GM18505 (cell line): ENCODE measurements around the gene TUBA3E.
"Not testable (repeated sequence)": the region's sequence is repeated elsewhere in the genome, so short reads cannot be mapped to it uniquely, and the experiment has no call there.

Experiments used
- ATAC-seq: cut with Tn5 transposase; IDR thresholded peaks from one replicate; pipeline ENCODE4 v1.9.1; 2021; ENCODE audit not compliant: unreplicated experiment
- POLR2A ChIP-seq: IDR thresholded peaks from 4 replicates; pipeline ENCODE4 v1.6.1; 2011; ENCODE audit warnings: borderline replicate concordance; ENCODE audit not compliant: insufficient read depth, insufficient read length; ENCODE audit errors: extremely low read depth

TUBA3E gene

GRCh38 chr2:130181325-130181879 lies 16.8 kb downstream of the TUBA3E start, which contains the start of gene SMPD4:
Gene SMPD4, minus strand, starts transcription at chr2:130181602. Its CDS starts 5,010 bp downstream, at chr2:130176592.
- peak; percentile 60 for ATAC-seq
- peak; percentile 52 for TF ChIP-seq POLR2A

DNA sequence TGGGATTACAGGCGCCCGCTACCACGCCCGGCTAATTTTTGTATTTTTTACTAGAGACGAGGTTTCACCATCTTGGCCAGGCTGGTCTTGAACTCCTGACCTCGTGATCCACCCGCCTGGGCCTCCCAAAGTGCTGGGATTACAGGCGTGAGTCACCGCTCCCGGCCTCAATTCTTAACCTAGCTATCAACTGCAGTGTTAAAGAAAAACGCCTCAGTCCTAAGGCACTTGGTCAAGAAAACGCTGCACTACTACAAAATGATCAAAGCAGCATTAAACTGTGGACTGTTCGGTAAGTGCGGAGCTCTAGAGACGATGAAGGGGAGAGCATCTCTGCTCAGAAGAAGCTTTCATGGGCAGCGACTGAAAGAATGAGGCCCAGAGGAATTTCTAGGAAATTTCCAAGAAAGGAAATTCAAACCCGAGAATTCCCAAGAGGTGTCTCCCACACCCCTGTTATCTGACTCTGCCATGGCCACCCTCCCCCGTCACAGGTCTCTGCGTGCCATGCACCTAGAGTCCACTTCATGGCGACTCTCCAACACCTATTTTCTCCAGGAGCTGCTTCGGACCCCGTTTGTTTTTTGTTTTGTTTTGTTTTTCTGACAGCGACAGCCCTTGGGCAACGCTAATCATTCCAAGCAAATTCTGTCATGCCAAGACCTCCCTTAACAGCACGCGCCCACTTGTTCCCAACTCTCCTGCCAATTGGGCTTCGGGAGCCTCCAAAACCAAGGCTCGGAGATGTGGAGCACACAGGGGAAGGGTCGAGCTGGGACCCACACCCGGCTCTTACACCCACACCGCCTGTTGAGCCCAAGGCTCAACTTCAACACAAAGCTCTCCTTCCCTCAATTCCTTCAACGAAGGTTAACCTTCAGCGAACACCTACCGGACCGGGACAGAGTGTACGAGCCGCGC lies 17.6 kb downstream of the TUBA3E start:
- ATAC-seq = not testable (repeated sequence)

DNA sequence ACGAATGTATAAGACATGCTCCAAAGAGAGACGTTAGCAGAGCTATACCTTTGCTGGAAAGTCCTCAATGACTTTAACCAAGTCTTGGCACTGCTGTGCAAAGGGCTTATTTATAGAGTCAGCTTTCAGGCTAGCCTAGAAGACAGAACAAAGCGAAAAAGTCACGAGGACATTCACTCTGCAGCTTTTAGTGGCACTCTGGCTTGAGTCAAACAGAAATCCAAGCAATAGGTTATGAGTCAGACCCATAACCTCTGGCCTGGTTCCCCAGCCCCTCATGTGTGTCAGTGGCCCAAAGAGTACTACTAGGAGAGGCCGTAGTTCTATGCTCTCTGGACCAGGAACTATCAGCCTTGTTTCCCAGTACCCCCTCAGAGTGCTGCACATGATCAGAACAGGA lies 23.4 kb downstream of the TUBA3E start:
- peak; percentile 60 for ATAC-seq

GRCh38 chr2:130169896-130170295 lies 28.3 kb downstream of the TUBA3E start:
- no peak for TF ChIP-seq POLR2A
- no peak for ATAC-seq

DNA sequence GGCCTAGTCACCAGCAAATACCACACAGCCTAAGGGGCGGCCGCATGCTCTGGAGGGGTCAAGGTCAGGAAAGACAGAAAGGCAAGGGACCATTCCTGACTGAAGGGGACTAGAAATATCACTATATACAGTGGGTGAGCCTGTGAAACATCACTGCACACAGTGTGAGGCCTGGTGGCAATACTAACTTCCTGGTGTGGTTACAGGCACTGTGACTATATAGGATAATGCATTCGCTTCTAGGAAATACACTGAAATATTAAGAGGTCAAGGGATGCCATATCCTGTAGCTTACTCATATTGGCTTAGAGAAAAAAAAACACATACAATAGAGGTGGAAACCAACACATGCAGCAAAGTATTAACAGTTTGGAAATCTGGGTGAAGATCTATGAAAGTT lies 29.1 kb downstream of the TUBA3E start:
- ATAC-seq = not testable (repeated sequence)

- not testable (repeated sequence) for ATAC-seq
Observed at GRCh38 chr2:130166611-130167010, 31.6 kb downstream of the TUBA3E start.

- no peak for ATAC-seq
- no peak for TF ChIP-seq POLR2A
Observed at GRCh38 chr2:130165293-130166016, 32.8 kb downstream of the TUBA3E start.

- no peak for TF ChIP-seq POLR2A
- no peak for ATAC-seq
Observed at GRCh38 chr2:130162968-130163367, 35.3 kb downstream of the TUBA3E start.

DNA sequence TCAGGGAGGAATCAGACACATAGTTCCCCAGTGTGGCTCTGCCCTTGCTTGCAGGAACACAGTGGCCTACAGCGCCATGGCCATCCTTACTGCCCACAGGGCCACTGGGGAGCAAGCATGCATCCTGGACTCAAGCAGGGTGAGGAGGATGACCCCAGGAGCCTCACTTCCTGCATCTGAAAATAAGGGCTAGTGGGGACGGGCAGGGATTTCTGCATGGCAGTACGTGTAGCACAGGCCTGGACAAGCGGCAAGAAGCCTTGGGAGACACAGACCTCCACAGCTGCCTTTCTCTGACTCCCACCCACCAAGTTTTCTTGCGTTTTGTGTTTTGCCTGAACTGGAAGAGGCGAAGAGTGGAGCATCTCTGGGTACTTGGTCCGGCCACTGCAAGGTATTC lies 35.8 kb downstream of the TUBA3E start:
- ATAC-seq = not testable (repeated sequence)

DNA sequence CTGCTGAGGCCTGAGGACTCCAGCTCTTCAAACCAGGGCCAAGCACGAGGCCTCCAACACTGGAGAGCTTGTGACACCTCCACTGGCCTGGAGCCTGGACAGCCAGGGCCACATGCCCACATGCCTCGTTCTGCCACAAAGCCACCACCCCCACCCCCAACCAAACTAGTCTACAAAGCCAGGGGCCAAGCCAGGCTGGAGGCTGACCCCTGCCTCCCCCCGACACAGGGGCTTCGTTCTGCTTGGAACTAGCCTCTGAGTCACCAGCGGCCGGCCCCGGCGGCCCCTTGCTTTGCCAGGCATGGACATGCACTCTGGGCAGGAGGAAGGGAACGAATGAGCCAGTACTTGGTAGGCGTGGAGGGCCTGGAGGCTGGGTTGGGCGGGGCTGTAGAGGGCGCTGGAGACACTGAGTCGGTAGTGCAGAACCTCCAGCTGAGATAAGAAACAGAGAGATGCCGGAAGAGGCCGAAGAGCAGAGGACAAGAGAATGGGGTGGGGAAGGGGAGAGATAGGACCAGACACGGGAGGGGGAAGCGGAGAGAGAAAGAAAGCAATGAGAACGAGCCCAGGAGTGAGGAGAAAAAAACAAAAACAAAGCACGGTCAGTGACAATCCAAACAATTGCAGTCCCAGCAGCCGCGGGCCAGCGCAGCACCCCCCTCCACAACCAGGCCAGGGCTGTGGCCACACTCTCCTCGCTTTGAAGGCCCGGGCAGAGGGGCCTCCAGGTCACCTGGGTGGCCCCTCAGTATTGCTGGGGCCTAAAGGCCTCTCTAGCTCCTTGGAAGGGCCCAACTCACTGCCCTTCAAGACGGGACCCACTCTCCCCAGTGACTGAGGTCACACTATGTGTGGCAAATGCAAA lies 37.2 kb downstream of the TUBA3E start:
- not testable (repeated sequence) for ATAC-seq

DNA sequence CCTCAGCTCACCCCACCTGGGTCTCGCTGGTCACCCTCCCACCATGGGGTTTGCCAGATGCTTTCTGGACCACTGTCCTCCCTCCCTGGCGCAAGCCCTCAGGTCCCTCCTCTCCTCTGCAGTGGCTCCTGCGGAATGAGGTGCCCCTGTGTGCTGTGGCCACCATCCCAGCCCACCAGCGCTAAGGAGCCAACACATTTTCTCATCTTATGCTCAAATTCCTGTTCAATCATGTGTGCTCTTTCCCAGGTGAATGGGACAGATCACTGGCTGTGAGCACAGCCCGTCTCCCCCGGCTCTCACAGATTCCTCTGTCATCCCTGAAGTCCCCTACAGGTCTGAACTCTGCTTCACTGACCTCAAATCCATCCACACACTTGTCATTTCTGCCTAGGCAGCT lies 38.1 kb downstream of the TUBA3E start:
- TF ChIP-seq POLR2A = no peak
- no peak for ATAC-seq

- not testable (repeated sequence) for ATAC-seq
Observed at GRCh38 chr2:130159376-130159775, 38.9 kb downstream of the TUBA3E start.

- no peak for TF ChIP-seq POLR2A
- no peak for ATAC-seq
Observed at GRCh38 chr2:130158631-130159030, 39.6 kb downstream of the TUBA3E start.

GRCh38 chr2:130157825-130158514 lies 40.3 kb downstream of the TUBA3E start:
- ATAC-seq = peak; percentile 70

GRCh38 chr2:130157354-130157753 lies 40.9 kb downstream of the TUBA3E start:
- ATAC-seq = peak; percentile 41
